GM18502 (cell line): ENCODE data around the gene OPRD1.

Source experiments
- ATAC-seq: cut with Tn5 transposase; IDR thresholded peaks from one replicate; pipeline ENCODE4 v1.9.1; 2021; ENCODE audit warnings: mild to moderate bottlenecking; ENCODE audit not compliant: unreplicated experiment, poor library complexity

The OPRD1 gene

DNA sequence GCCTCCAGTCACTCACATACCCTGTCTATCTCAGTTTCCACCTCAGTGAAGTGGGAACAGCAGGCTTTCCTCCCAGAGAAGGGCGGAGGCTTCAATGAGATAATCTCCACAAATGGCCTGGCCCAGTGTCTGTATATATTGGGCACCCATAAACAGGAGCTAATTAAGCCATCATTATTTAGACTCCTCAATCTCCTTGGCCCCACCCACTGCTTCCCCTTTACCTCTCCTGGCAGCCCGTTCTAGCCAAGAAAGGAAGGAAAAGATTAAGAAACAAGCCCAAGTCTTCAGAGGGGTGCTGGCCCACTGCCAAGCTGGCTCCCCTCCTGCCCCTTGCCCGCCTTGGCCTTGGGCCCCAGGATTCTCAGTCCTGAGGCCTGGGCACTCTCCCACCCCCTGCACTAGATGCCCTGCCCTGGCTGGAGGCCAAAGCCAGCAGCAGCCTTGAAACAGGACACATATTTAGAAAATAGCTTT is 86.5 kb downstream of the OPRD1 start:
- no peak for ATAC-seq

DNA sequence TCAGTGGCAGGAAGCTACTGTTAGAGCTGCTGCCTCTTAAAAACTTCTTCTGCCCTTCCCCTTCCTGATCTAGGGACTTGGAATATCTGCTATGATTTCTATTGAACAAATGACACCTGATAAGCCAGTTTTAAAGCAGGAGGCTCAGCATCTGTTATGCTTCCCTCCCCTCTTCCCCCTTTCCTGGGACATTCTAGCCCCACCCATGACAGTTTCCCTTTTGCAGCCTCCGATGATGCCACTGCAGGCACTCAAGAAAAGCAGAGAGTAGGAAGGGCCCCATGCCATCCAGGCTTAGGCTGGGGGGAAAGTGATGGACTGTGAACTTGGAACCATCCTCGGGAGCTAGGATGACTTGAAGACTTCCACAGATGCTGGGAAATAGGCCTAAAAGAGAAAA is 87.3 kb downstream of the OPRD1 start:
- ATAC-seq: no peak

DNA sequence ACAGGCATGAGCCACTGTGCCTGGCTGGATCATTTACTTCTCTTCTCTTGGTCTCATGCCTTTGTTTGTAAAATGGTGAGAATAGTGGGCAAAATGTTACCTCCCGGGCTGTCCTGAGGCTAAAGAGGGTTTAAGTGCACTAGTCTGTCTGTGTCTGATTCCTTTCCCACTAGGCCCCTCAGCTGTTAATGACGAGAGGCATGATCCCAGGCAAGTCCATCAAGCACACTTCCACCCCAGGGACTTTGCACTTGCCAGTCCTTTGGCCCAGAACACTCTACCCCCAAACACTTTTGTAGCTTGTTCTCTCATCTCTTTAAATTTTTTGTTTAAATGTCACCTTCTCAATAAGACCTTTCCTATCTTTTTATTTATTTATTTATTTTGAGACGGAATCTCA is 88.6 kb downstream of the OPRD1 start:
- ATAC-seq: no peak

DNA sequence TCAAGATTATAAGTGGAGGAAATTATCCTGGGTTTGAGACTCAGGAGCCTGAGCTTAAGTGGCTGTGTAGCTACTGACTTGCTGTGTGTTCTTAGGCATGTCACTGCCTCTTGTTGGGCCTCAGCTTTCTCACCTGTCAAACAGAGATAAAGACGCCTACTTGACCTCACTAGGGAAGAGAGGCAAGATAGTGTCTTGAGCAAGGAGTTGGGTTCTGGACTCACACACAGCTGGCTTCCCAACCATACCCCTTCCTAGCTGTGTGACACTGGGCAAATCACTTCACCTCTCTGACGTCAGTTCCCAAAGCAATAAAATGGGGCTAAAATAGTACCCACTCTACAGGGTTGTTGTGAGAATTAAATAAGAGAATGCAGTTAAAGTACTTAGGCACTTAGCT is 90.8 kb downstream of the OPRD1 start:
- no peak for ATAC-seq

DNA sequence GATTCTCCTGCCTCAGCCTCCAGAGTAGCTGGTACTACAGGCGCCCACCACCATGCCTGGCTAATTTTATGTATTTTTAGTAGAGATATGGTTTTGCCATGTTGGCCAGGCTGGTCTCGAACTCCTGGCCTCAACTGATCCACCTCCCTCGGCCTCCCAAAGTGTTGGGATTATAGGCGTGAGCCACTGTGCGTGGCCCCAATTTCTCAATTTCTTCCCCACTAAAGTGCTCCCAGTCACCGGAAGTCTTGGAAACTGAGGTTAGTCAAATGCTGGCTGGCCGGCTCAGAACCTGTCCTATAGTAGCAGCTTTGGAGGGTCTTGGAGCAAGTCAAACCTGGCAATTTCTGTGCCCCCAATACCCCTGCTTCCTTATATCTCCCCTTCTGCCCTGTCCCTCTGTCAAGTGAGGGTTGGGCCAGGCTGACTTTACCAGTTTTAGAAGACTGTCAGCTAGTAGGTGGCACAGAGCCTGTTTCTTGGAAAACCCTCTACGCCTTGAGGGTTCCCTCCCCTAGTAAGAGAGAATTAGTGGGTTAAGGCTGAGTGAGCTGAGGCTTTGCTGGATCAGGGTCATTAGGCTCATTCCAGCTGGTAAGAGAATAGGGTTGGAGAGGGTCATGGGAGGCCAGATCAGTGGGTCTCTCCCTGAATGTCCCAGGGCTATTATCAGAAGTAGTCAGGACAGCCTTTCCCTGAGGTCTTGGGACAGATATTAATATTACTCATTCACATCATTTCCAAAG is 94.1 kb downstream of the OPRD1 start:
- ATAC-seq: no peak

DNA sequence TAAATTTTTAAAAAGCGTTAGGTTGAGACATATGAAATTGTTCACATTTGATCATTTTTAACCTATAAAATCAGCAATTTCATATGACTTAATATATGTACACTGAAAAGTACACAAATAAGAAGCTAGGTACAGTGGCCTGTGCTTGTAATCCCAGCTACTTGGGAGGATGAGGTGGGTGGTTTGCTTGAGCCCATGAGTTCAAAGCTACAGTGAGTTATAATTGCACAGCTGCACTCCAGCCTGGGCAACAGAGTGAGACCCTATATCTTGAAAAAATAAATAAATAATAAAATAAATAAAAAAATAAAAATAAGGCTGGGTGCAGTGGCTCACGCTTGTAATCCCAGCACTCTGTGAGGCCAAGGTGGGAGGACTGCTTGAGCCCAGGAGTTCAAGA is 97.2 kb downstream of the OPRD1 start:
- no peak for ATAC-seq

DNA sequence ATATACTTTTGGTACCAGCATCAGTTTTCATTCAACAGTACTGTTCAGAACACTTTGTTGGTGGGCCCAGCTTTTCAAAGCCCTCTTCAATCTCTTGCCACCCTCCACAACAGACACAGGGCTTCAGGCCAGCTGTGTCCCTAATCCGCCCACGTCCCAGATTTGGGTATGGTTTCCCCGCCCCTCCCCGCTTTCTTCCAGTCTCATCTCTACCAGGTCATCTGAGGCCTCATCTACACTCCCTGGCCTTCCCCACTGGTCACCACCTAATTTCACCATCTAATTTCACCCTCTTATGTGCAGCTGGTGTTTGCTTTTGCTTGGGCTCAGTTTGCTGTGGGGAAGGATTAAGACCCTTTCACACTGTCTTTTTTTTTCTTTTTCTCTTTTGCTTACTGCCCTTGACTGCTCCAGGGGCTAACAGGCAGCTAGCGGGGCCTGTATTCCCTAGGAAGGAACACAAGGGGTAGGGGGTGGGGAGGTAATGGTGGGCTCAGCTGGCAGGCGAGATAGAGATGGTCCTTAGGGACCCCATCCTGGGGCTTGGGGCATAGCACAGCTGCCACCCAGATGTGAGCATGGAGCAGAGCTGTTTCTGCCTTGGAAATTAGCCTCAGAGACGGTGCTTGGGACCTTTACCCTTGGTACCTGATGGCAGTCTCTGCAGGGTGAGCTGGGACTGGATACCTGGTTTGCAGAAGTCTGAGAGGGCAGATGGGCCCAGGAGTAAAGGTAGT is 98.6 kb downstream of the OPRD1 start:
- ATAC-seq: no peak

DNA sequence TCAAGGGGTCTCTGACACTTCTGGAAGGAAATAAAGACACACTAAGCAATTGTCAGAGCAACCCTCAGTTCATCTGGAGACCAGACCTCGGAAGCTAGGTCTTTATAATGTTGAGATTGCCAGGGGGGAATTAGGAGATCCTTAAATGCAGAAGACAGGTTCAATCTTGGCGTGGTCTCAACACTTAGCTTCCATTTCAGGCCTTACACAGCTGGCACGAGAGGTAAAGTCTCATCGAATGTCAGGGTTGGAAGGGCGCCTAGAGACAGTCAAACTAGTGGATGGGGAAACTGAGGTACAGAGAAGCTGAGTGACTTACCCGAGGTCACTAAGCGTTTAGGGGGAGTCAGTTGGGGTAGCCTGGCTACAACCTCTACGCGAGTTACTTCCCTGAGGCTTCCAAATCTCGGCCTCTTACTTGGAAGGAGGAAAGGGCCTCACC is 101.8 kb downstream of the OPRD1 start:
- ATAC-seq: no peak

DNA sequence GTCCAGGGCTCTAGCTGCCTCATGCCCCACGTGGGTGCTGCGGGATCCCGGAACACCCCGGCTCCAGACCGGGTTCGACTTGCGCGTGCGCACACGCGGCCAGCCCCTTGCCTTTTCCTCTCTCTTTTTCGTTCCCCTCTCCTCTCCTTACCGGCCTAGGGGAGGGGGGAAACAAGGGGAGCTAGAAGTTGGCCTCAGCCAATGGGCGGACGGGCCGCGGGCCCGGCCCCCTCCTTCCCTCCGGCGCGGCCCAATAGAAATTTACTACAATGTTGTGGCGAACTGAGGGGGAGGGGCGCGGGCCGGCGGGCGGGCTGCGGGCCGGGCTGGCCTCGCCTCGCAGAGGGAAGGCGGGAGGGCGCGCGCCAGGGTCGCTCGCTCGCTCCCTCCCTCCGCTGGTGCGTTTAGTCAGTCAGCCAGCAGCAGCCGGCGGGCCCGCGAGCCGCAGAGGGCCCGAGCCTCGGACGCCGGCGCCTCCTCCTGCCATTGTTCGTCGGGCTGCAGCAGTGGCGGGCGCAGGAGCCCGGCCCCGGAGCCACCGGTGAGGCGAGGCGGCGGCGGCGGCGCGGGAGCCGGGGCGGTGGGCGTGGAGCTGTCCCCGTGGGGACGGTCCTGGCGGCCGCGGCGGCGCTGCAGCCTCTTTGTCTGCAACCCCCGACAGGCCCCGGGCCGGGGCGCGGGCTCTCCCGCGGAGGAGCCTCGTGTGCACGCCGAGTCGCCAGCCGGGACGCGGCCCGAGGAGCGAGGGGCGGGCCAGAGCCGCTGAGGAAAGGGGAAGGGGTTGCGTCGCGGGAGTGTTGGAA is 102.5 kb downstream of the OPRD1 start, which contains the start of gene EPB41:
Gene EPB41 (plus strand): TSS at position 342 of the 803 bp plus-strand sequence. CDS start 72,869 bp downstream, outside the sequence.
- ATAC-seq: peak; percentile 83

DNA sequence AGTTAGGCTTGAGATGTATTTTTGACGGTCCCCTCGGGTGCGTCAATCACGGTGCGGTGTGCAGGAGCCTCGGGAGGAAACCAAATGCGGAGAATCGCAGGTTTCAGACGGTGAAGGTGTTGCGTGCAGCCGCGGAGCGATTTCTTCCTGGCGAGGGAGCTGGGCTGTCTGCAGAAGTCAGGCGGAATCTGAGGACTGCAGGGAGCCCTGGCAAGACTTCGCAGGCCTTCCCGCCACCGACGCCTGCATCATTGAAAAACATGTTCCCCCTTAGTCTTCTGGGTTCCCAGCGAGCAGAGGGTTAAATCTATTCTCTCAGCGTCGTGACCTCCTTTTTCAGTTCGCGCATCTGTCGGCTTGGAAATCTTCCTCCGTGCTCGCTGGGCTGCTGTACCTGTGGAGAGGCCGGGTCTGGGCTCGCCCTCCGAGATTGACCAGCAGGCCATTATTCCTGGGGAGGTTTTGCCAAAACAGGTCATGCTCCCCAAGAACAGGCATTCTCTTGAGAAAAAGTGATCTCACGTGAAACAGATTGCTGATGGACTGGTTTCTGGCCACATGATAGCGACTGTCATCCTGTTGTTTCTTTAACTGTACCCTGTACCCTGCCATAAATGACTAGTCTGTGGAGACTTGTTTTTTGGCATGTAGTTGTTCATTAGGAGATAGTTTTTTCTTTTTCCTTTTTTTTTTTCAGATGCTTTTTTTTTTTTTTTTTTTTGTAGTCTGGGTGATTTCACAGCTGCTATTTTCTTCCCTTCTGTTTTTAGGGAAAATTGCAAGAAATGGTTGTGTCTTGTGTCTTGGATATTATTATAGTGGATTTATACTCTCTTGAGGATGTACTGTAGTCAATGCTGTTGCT is 103.3 kb downstream of the OPRD1 start:
- ATAC-seq: peak; percentile 9

DNA sequence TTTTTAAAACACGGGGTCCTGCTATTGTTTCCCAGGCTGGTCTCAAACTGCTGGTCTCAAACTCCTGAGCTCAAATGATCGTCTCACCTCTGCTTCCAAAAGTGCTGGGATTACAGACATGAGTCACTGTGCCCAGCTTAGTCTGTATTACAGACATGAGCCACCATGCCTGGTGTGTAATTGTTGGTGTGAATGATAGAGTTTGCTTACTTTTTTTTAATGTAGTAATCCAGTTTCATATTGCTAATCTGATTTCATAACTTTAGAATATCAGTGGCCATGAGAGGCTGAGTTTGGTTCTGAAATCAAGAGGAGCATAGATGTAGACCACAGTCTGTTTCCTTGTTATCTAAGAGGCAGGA is 105.8 kb downstream of the OPRD1 start:
- no peak for ATAC-seq
